Thyroid gland (tissue), 4 donors: ENCODE data around the gene TRIM7. TPM values are rescaled to one million over a fixed set of nuclear protein-coding genes. Genes with fewer than 3 reads are reported as not detected.

Experiments
- DNase-seq, 2 donors: peaks; one replicate each; pipeline ENCODE4 v3.0.0-alpha.2; 2019
- H3K27ac ChIP-seq, 3 donors: fragments of 200-600 bp; sonication (generic); 1 replicate in 2 of 3; 2 replicates in 1 of 3; pipeline ENCODE4 v1.5.1; 2016 to 2019; ENCODE audit warnings: mild to moderate bottlenecking in 1 of 3, moderate library complexity in 1 of 3
- H3K27me3 ChIP-seq: fragments of 200-600 bp; sonication (generic); one replicate; pipeline ENCODE4 v1.5.1; 2019
- H3K36me3 ChIP-seq, 2 donors: fragments of 200-600 bp; sonication (generic); one replicate each; pipeline ENCODE4 v1.5.1; 2016 to 2019
- H3K4me1 ChIP-seq, 2 donors: fragments of 200-600 bp; sonication (generic); one replicate each; pipeline ENCODE4 v1.5.1; 2017 to 2019
- H3K4me3 ChIP-seq, 3 donors: fragments of 200-600 bp; sonication (generic); replicated peaks in 1 of 3; 1 replicate in 2 of 3; 2 replicates in 1 of 3; pipeline ENCODE4 v1.5.1; 2016; ENCODE audit warnings: mild to moderate bottlenecking in 1 of 3
- H3K9me3 ChIP-seq: fragments of 200-600 bp; sonication (generic); one replicate; pipeline ENCODE4 v1.5.1; 2017
- POLR2A ChIP-seq, 2 donors: fragments of 450-650 bp; IDR thresholded peaks; one replicate each; pipeline ENCODE4 v1.6.1; 2017; ENCODE audit warnings: antibody characterized with exemption in 2 of 2, mild to moderate bottlenecking in 2 of 2, moderate library complexity in 1 of 2
- WGBS, 2 donors: methylation state at CpG; one replicate each; pipeline ENCODE4 v1.1.5; 2017; 5-methylcytosine and 5-hydroxymethylcytosine counted together
- intact Hi-C: fragments of 100-400 bp; cut with DNase I; formaldehyde crosslinking; loops from one replicate; pipeline ENCODE4 v1.15.1; 2023
- total RNA-seq, 4 donors: library from RNA; depleted of rRNA; stranded (reverse); fragments of >200 nt; gene quantifications; one replicate each; pipeline ENCODE4 v1.2.3, GENCODE V29; 2016
- TF ChIP-seq, protein P1 (sequence below), 6 experiments: fragments of 200-600 bp in 3 of 6; fragments of 450-650 bp in 3 of 6; sonication (generic) in 3 of 6; IDR thresholded peaks; one replicate each; pipeline ENCODE4 v1.5.1; 2016 to 2019; ENCODE audit warnings: antibody characterized with exemption in 6 of 6, mild to moderate bottlenecking in 2 of 6, inconsistent platforms in 1 of 6, moderate library complexity in 1 of 6

Gene TRIM7
- total RNA-seq, 4 donors from 2014 or later = 12.3 to 14.2 (median 13.0) TPM

DNA sequence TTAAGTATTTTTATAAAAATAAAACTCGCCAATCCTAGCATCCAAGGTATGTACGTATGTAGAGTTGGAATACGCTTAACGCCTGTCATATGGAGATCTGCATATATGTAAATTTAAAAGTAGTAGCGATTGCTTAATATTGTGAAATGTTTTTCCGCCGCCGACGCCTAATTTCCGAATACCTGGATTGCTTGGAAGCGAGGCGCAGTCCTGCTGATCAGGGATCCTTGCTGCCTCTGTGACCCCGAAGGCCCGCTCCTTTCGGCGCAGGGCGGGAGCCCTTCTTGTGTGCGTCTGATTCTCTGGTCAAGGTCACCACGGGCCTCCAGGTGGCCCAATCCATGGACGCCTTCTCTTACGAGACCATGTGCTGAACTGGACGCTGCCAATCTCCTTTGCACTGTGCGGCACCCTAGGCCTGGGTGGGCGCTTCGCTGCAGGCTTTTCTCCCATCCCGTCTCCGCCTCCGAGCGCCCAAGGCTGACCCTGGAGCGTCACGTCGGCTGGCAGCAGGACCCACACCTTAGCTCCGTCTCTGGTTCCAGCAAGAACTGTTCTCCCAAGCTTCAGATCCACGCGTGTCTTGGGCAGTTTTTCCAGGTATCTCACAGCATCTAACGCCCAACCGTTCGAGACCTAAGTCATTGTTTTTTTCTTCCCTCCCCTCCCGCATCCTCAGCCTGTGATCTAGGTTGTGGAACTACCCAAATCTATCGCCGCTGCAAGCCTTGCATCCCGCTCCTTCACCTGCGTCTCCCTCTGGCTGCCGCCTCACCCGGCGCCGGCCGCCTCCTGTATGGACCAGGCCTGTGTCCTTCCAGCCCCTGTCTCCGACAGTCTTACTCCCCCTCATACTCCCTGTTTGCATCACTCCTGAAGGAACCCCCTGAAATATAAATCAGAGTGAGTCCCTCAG lies 14.5 kb upstream of the TRIM7 start:
- H3K36me3 ChIP-seq = no peaks in the 10 kb centered on the region
- no peak overlapping the region for H3K4me3 ChIP-seq
- H3K27ac ChIP-seq = no peak overlapping the region
- no peaks in the 10 kb centered on the region for H3K27me3 ChIP-seq
- DNase-seq = no peak
- H3K9me3 ChIP-seq = no peaks in the 10 kb centered on the region
- 63 to 66% methylated on average over 49 of the region's 49 CpGs for WGBS, 2 donors
- intact Hi-C loops = loop anchor here (5.0 kb wide), 1 partner anchor 32 kb away; no protein-coding TSS in a partner anchor
- peaks cover 16 to 26% of the 10 kb centered on the region in 2 donors for H3K4me1 ChIP-seq
- TF ChIP-seq, protein P1, sequence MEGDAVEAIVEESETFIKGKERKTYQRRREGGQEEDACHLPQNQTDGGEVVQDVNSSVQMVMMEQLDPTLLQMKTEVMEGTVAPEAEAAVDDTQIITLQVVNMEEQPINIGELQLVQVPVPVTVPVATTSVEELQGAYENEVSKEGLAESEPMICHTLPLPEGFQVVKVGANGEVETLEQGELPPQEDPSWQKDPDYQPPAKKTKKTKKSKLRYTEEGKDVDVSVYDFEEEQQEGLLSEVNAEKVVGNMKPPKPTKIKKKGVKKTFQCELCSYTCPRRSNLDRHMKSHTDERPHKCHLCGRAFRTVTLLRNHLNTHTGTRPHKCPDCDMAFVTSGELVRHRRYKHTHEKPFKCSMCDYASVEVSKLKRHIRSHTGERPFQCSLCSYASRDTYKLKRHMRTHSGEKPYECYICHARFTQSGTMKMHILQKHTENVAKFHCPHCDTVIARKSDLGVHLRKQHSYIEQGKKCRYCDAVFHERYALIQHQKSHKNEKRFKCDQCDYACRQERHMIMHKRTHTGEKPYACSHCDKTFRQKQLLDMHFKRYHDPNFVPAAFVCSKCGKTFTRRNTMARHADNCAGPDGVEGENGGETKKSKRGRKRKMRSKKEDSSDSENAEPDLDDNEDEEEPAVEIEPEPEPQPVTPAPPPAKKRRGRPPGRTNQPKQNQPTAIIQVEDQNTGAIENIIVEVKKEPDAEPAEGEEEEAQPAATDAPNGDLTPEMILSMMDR (IDR thresholded peaks at IDR 0.05) = no peak
- no peak for TF ChIP-seq POLR2A (IDR thresholded peaks at IDR 0.05)

DNA sequence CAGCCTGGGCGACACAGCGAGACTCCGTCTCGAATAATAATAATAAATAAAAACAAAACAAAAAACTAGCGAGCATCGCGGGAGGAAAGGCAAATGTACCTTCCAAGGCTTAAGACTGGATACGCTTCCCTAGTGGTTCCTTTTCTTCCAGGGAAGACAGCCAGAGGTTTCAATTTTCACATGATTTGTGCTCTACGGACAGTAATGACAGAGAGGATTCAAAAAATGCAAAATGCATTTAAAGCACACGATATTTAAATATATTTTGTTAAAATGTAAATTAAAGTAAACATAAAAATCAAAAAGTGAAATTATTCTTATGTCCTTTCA lies 13.8 kb upstream of the TRIM7 start:
- WGBS, 2 donors = 36 to 40% methylated on average over 10 of the region's 10 CpGs
- TF ChIP-seq, protein P1 (IDR thresholded peaks at IDR 0.05) = no peak
- no peak for TF ChIP-seq POLR2A (IDR thresholded peaks at IDR 0.05)
- DNase-seq = no peak
- H3K27me3 ChIP-seq = no peaks in the 10 kb centered on the region
- H3K27ac ChIP-seq = peak overlapping the region in 1 of 3 donors; percentile 63
- H3K9me3 ChIP-seq = no peaks in the 10 kb centered on the region
- H3K36me3 ChIP-seq = no peaks in the 10 kb centered on the region
- H3K4me3 ChIP-seq = peak overlapping the region in 1 of 3 donors; percentile 4
- intact Hi-C loops = no loop called here
- peaks cover 8 to 20% of the 10 kb centered on the region in 2 donors for H3K4me1 ChIP-seq

DNA sequence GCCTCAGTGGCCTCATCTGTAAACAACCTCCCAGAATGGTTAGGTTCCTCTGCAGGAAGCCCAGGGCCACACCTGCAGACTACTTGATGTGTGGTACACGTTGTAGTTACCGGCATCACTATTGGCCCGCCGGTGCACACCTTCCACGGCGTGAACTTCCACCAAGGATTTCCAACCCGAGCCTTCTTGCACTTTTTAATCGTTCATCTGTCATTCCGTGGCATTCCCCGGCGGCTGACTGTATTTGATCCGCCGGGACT lies 12.7 kb upstream of the TRIM7 start:
- Histone ChIP-seq H3K4me1 (peaks cover 8 to 20% of the 10 kb centered on the region in 2 donors), H3K27me3 (no peaks in the 10 kb centered on the region), H3K4me3 (peak overlapping the region in 1 of 3 donors; percentile 30), H3K27ac (peak overlapping the region in 2 of 3 donors; percentile 63 to 70), H3K9me3 (no peaks in the 10 kb centered on the region), H3K36me3 (no peaks in the 10 kb centered on the region)
- intact Hi-C loops = no loop called here
- 3 to 5% methylated on average over 13 of the region's 13 CpGs for WGBS, 2 donors
- TF ChIP-seq, protein P1 (IDR thresholded peaks at IDR 0.05) = no peak
- no peak for TF ChIP-seq POLR2A (IDR thresholded peaks at IDR 0.05)
- peak in 1 of 2 donors; percentile 49 for DNase-seq

DNA sequence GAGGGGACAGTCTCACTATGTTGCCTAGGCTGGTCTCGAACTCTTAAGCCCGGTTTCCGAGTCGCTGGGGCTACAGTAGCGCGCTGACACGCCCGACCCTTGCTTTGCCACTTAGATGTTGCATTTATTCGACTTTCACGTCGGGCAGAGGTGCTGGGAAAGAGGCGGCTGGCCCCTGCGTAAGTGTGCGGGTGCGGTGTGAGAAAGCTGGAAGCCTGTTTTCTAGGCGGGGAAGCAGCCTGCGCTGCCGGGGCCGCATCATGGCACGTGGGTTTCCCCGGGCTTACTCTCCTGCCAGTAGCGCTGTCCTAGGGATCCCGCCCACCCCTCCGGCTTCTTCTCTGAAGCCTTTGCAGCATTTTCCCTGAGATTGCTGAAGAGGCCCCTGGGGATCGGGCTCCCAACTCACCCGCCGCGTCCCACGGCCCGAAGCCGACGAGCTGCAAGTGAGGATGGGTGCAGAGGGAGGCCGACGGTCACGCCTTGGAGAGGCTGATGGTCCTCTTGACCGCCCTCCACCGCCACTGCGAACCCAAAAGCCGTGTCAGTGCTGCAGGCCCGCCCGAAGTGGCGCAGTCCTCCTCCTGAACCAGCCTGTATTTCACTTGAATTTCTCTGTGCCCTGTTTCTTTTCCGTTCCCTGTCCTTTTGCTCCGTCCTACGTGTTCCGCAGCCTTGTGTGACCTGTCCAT lies 12.3 kb upstream of the TRIM7 start:
- TF ChIP-seq, protein P1 (IDR thresholded peaks at IDR 0.05) = peak in 2 of 6 experiments; percentile 10 to 25
- no peak for TF ChIP-seq POLR2A (IDR thresholded peaks at IDR 0.05)
- 1 to 2% methylated on average over 45 to 46 of the region's 46 CpGs for WGBS, 2 donors
- DNase-seq = peak; percentile 58 to 60
- Histone ChIP-seq H3K27me3 (no peaks in the 10 kb centered on the region), H3K4me3 (peak overlapping the region in 1 of 3 donors; percentile 30), H3K27ac (peak overlapping the region in 2 of 3 donors; percentile 63 to 70), H3K9me3 (no peaks in the 10 kb centered on the region), H3K4me1 (peaks cover 8 to 20% of the 10 kb centered on the region in 2 donors), H3K36me3 (no peaks in the 10 kb centered on the region)
- intact Hi-C loops = no loop called here
